ENCODE measurements around the gene OR6J1. TPM values are rescaled to one million over a fixed set of nuclear protein-coding genes. Genes with fewer than 3 reads are reported as not detected.

The OR6J1 gene
- total RNA-seq, 1 donor = not detected

- no peaks in the 10 kb centered on the region for H3K9me3 ChIP-seq (ENCODE audit: low read depth, low read length)
- H4K20me1 ChIP-seq (ENCODE audit: insufficient read depth, low read length) = no peaks in the 10 kb centered on the region
- no peak overlapping the region for H2AFZ ChIP-seq (ENCODE audit: low read length)
- DNase-seq (ENCODE audit: insufficient read length, low spot score, missing footprints) = no peak
- H3K27me3 ChIP-seq (ENCODE audit: insufficient read depth, low read length) = no peaks in the 10 kb centered on the region
- no peaks in the 10 kb centered on the region for H3K79me2 ChIP-seq (ENCODE audit: insufficient read depth, low read length)
- H3K27ac ChIP-seq (ENCODE audit: low read depth, low read length) = peak overlapping the region; percentile 11
- peaks cover 28% of the 10 kb centered on the region for H3K4me1 ChIP-seq (ENCODE audit: insufficient read depth, low read length)
- H3K4me2 ChIP-seq (ENCODE audit: insufficient read depth, low read length) = no peak overlapping the region
- H3K36me3 ChIP-seq (ENCODE audit: insufficient read depth, low read length) = peaks cover 80% of the 10 kb centered on the region
- TF ChIP-seq CTCF (IDR thresholded peaks at IDR 0.05; ENCODE audit: extremely low read depth, low read depth, low read length) = no peak
- H3K4me3 ChIP-seq (ENCODE audit: insufficient read depth, low read length) = no peak overlapping the region
Measured at GRCh38 chr14:22607291-22607690, 36.9 kb downstream of the OR6J1 start.

- no peak for TF ChIP-seq CTCF (IDR thresholded peaks at IDR 0.05; ENCODE audit: extremely low read depth, low read depth, low read length)
Measured at GRCh38 chr14:22606380-22606779, 37.8 kb downstream of the OR6J1 start.

GRCh38 chr14:22602862-22603261 lies 41.3 kb downstream of the OR6J1 start:
- TF ChIP-seq CTCF (IDR thresholded peaks at IDR 0.05; ENCODE audit: extremely low read depth, low read depth, low read length) = no peak
- Histone ChIP-seq H3K79me2 (ENCODE audit: insufficient read depth, low read length) (peaks cover 26% of the 10 kb centered on the region), H3K9me3 (ENCODE audit: low read depth, low read length) (no peaks in the 10 kb centered on the region), H4K20me1 (ENCODE audit: insufficient read depth, low read length) (no peaks in the 10 kb centered on the region), H3K4me2 (ENCODE audit: insufficient read depth, low read length) (peak overlapping the region; percentile 2), H3K4me3 (ENCODE audit: insufficient read depth, low read length) (no peak overlapping the region), H3K4me1 (ENCODE audit: insufficient read depth, low read length) (peaks cover 50% of the 10 kb centered on the region), H3K27me3 (ENCODE audit: insufficient read depth, low read length) (no peaks in the 10 kb centered on the region), H3K36me3 (ENCODE audit: insufficient read depth, low read length) (peaks cover 50% of the 10 kb centered on the region), H3K27ac (ENCODE audit: low read depth, low read length) (peak overlapping the region; percentile 80), H2AFZ (ENCODE audit: low read length) (no peak overlapping the region)
- peak; percentile 90 for DNase-seq (ENCODE audit: insufficient read length, low spot score, missing footprints)

More at GRCh38 chr14:22606380-22606779, 37.8 kb downstream of the OR6J1 start:
- no peak for DNase-seq (ENCODE audit: insufficient read length, low spot score, missing footprints)
- H3K79me2 ChIP-seq (ENCODE audit: insufficient read depth, low read length) = no peaks in the 10 kb centered on the region
- H3K27me3 ChIP-seq (ENCODE audit: insufficient read depth, low read length) = no peaks in the 10 kb centered on the region
- no peak overlapping the region for H3K4me2 ChIP-seq (ENCODE audit: insufficient read depth, low read length)
- H3K36me3 ChIP-seq (ENCODE audit: insufficient read depth, low read length) = peaks cover 80% of the 10 kb centered on the region
- H3K4me1 ChIP-seq (ENCODE audit: insufficient read depth, low read length) = peaks cover 32% of the 10 kb centered on the region
- H2AFZ ChIP-seq (ENCODE audit: low read length) = no peak overlapping the region
- H3K9me3 ChIP-seq (ENCODE audit: low read depth, low read length) = no peaks in the 10 kb centered on the region
- H3K27ac ChIP-seq (ENCODE audit: low read depth, low read length) = peak overlapping the region; percentile 43
- no peaks in the 10 kb centered on the region for H4K20me1 ChIP-seq (ENCODE audit: insufficient read depth, low read length)
- H3K4me3 ChIP-seq (ENCODE audit: insufficient read depth, low read length) = no peak overlapping the region

GRCh38 chr14:22601996-22602395 lies 42.2 kb downstream of the OR6J1 start:
- Histone ChIP-seq H3K4me3 (ENCODE audit: insufficient read depth, low read length) (no peak overlapping the region), H4K20me1 (ENCODE audit: insufficient read depth, low read length) (no peaks in the 10 kb centered on the region), H3K9me3 (ENCODE audit: low read depth, low read length) (no peaks in the 10 kb centered on the region), H3K27ac (ENCODE audit: low read depth, low read length) (peak overlapping the region; percentile 80), H3K27me3 (ENCODE audit: insufficient read depth, low read length) (no peaks in the 10 kb centered on the region), H3K36me3 (ENCODE audit: insufficient read depth, low read length) (peaks cover 42% of the 10 kb centered on the region), H3K4me1 (ENCODE audit: insufficient read depth, low read length) (peaks cover 51% of the 10 kb centered on the region), H2AFZ (ENCODE audit: low read length) (no peak overlapping the region), H3K79me2 (ENCODE audit: insufficient read depth, low read length) (peaks cover 26% of the 10 kb centered on the region), H3K4me2 (ENCODE audit: insufficient read depth, low read length) (no peak overlapping the region)
- DNase-seq (ENCODE audit: insufficient read length, low spot score, missing footprints) = no peak
- no peak for TF ChIP-seq CTCF (IDR thresholded peaks at IDR 0.05; ENCODE audit: extremely low read depth, low read depth, low read length)
